ENCODE data around the gene CSF2RB. TPM values are rescaled to one million over a fixed set of nuclear protein-coding genes. Genes with fewer than 3 reads are reported as not detected.

The CSF2RB gene
- total RNA-seq, 1 donor from 2014 or later: 5.3 TPM

DNA sequence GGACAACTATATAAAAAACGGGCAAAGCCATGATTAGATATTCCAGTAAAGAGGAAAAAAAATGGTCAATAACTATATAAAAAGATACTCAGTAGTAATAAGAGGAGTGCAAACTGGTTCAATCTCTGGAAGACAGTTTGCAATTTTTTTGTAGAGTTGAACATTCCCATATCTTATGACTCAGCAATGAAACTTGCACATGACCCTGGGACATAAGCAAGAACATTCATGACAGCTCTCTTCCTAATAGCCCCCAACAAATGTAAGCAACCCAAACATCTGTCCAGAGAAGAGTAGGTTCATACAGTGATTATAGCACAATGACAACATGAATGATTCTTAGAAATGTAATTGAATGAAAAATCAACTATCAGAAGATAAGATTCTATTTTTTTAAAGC, 21.8 kb upstream of the CSF2RB start:
- DNase-seq: no peak

DNA sequence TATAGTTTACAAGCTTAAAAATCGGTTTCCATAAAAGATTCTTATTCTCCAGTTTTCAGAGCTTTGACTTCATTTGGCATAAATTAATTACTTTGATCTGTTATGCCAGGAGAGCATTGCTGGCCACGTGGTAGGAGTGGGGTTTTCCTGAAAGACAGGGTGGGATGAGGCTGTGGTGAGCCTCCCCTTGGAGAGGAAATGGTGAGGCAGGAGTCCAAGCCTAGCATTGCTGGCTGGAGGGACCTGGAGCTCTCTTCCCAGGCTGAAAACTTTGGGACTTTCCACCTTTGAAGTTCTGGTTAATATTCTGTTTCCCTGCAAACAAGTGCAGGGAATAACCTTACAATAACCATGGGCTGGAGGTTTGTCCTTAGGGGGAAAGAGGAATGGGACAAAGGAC, 21.1 kb upstream of the CSF2RB start:
- DNase-seq: no peak

GRCh38 chr22:36893262-36893661, 20.2 kb upstream of the CSF2RB start:
- no peak for DNase-seq

DNA sequence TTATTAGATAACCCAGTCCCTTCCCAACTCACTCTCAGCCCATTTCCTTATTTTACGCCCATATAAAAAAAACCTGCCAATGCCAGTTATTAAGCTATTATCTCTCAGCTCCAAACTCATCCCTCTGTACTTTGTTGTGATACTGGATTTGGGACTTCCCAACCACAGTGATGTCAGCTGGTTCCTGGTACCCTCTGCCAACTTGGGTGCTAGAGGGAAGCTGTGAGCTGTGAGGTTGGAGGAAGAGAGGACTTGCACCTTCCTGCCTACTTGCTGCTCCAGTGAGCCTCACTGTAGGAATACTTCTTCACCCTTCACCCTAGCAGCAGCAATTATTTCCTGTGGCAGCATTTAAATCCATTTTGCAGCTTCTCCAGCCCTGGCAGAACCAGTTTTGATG, 19.2 kb upstream of the CSF2RB start:
- DNase-seq: no peak

DNA sequence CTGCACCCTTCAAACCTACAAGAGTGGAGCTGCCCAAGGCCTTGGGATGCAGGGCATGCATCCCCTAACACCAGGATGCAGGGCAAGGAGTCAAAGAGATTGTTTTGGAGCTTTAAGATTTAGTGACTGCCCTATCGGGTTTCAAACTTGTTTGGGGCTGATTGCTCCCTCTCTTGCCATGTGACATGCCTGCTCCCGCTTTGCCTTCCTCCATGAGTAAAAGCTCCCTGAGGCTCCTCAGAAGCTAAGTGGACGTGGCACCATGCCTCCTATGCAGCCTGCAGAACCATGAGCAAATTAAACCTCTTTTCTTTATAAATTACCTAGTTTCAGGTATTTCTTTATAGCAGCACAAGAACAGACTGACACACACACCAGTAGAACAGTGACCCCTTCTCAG, 15.8 kb upstream of the CSF2RB start:
- no peak for DNase-seq

DNA sequence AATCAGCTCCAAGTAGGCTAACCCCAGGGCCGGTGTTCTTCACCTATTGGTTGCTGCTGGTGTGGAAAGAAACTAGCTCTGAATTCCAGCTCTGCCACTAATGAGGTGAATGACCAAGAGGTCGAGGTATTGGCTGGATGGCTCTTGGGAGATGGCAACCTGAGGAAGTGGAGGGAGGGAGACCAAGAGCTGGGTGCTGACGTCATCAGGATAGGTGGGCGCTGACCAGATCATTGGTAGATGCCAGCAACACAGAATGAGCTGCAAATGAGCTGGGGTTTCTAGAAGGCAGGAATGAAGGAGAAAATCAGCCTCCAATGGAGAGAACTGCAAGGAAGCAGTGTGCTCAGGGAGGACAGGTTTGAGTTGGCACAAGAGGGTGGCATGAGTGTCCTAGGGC, 14.7 kb upstream of the CSF2RB start:
- DNase-seq: no peak

DNA sequence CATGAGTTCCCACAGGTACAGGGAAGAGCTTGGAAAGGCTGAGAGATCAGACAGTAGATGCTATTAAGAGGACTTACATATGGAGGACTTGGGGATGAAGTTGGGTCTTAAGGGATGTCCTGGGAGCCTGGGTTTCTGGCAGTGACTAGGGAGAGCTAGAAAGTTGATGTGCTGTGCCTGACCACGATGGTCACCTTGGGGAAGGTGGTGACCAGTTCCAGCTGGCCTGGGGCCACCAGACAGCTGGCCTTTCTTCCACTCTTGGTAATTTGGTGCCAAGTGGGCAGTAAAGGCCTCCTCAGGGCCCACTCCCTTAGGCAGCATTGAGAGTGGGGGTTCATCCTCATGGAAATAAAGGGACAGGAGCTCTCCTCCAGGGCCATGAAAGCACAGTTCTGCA, 13.9 kb upstream of the CSF2RB start:
- DNase-seq: no peak

GRCh38 chr22:36900225-36900624, 13.2 kb upstream of the CSF2RB start:
- DNase-seq: no peak

GRCh38 chr22:36900880-36901279, 12.5 kb upstream of the CSF2RB start:
- no peak for DNase-seq

DNA sequence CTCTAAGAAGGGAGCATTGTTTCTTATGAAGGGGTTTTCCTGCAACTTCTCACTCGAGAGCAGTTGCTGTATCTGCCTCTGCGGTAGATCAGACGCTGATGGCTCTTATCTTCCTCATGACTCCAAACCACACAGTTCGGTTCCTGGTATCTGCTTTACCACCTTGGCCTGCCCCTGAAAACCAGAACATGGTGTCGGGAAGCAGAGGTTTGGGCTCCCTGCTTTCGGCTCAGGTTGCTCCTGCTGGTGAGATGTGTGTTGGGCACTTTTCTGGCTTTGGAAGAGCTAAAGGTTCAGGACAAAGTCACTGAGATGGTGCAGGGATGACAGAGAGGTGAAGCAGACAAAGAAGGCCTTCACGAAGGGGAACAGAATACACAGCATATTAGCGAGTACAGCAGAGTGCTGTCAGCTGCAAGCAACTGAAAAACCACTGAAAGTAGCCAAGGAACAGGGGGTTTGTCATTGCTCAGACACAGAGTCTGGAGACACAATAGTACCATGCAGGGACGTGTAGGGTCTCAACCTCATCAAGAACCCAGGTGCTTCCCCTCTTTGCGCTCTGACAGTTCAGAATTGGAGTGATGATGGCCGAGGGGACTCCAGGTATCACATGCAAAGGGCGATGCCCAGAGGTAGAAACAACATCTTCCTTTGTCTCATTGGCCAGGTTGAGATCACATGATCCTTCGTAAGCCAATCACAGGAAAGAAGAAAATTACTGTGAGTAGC, 11.9 kb upstream of the CSF2RB start:
- no peak for DNase-seq

DNA sequence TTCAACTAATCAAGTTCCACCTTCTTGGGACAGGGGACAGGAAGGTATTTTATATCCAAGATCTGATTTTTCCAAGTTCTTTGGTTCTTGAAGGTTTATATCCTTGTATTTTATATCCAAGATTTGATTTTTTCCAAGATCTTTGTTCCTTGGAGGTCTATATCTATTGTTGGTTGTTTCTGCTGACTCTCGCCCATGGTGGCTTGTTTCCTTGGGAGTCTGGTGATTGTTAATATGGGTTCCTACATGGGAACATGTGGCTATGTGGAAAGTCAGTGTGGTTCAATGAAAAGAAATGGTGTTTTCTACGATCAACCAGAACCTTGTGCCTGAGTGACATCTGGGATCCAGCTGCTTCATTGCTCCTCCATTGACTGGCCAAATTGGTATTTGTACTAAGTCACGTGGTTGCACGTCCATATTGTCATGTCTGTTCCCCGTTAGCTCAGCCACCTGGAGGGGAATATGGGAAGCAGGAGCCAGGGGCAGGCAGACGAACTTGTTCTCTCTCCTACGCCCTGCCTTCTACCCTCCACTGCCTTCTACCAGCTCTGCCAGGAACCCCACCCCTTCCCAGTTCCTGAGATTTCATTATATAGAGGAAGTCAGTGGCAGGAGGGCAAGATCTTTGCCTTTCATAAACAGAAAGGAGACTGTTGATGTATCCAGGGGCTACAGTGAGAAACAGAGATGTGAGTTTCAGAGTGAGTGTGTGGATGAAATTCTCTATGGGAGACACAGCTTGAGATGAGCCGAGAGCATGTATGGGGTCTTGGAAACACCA, 11.1 kb upstream of the CSF2RB start:
- DNase-seq: no peak

DNA sequence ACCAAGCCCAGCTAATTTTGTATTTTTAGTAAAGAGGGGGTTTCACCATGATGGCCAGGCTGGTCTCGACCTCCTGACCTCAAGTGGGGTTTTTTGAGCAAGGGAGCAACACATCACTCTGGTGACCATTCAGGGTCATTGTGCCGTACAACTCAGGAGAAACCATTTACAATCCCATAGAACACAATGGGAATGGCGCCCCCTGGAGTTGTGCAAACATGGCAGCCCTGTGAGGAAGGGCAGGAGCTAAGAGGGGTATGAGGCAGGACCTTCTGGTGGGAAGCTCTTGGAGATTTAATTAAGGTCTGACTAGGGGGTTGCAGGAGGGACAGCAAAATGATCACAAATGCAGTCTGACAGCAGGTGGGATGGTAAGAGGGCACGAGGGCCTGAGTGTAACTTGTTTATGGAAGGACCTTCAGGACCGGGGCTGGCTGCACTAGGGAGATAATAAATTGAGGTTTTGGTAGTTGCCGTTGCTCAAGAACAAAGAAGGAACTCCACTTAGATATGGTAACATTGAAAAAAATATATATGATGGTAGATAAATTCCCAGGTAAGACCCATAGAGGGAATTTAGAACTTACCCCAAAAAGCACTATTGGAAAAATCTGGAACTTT, 9.1 kb upstream of the CSF2RB start:
- no peak for DNase-seq

DNA sequence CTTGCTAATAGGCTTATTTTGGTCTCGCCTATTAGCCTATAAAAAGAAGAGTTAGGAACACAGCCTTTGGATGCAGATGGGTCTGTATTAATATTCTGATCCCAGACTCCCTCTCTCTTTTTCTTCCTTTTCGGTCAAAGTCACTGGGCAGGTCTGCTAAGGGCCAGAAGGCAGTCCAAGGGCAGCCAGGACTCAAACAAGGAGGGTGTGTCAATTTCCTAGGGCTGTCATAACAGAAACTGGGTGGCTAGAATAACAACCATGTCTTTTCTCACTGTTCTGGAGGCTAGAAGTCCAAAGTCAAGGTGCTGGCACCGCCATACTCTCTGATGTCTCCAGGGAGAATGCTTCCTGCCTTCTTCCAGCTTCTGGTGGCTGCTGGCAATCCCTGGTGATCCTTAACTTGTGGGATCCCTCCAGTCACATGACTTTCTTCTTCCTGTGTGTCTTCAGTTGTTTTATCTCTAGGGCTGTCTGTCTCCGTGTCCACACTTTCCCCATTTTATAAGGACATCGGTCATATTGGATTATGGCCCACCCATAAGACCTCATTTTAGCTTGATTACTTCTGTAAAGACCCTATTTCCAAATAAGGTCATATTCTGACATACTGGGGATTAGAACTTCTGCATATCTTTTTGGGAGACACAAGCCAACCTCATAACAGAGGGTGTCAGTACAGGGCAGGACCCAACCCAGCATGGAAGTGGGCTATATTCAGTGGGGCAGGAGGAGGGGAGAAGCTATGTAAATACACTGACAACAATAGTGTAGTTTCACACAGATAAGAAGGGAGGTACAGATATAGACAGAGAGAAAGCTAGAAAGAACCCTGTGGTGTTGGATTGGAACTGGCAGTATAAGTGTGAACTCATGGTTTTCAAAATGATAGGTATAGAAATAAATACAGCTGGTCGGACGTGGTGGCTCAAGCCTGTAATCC, 5.9 kb upstream of the CSF2RB start:
- no peak for DNase-seq

DNA sequence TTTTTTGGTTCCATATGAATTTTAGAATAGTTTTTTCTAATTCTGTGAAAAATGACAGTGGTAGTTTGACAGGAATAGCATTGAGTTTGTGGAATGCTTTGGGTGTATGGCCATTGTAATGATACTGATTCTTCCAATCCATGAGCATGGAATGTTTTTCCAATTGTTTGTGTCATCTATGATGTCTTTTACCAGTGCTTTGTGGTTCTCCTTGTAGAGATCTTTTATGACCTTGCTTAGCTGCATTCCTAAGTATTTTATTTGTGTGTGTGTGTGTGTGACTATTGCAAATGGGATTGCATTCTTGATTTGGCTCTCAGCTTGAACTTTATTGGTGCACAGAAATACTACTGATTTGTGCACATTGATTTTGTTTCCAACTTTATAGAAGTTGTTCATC, 3.0 kb upstream of the CSF2RB start:
- no peak for DNase-seq

GRCh38 chr22:36911887-36912661, 1.4 kb upstream of the CSF2RB start:
- DNase-seq: no peak

- DNase-seq: no peak
Observed at GRCh38 chr22:36912694-36913426, 568 bp upstream of the CSF2RB start.

GRCh38 chr22:36914390-36914752, 943 bp downstream of the CSF2RB start:
- DNase-seq: no peak

- no peak for DNase-seq
Observed at GRCh38 chr22:36916034-36916433, 2.6 kb downstream of the CSF2RB start.

- no peak for DNase-seq
Observed at GRCh38 chr22:36918586-36919284, 5.3 kb downstream of the CSF2RB start.

Measured in skin of body (tissue), 2 donors.